Duodenal mucosa (tissue), 2 donors: ENCODE data around the gene PLK1.
"Not testable (repeated sequence)": the region's sequence is repeated elsewhere in the genome, so short reads cannot be mapped to it uniquely, and the experiment has no call there.

Source experiments
- H3K27ac ChIP-seq: one replicate; pipeline ENCODE4 v1.7.0; 2013; ENCODE audit warnings: low read depth, low read length
- H3K27me3 ChIP-seq, 2 donors: one replicate each; pipeline ENCODE4 v1.7.0; 2013; ENCODE audit warnings: low read length in 2 of 2, control low read depth in 1 of 2; ENCODE audit not compliant: insufficient read depth in 2 of 2, control insufficient read depth in 1 of 2
- H3K36me3 ChIP-seq, 2 donors: one replicate each; pipeline ENCODE4 v1.7.0; 2013; ENCODE audit warnings: low read length in 2 of 2, control low read depth in 1 of 2; ENCODE audit not compliant: insufficient read depth in 2 of 2, control insufficient read depth in 1 of 2
- H3K4me1 ChIP-seq, 2 donors: one replicate each; pipeline ENCODE4 v1.7.0; 2013; ENCODE audit warnings: low read length in 2 of 2, control low read depth in 1 of 2; ENCODE audit not compliant: insufficient read depth in 2 of 2, control insufficient read depth in 1 of 2
- H3K4me3 ChIP-seq, 2 donors: one replicate each; pipeline ENCODE4 v1.7.0; 2013; ENCODE audit warnings: low read length in 2 of 2, low read depth in 1 of 2
- H3K9ac ChIP-seq, 2 donors: one replicate each; pipeline ENCODE4 v1.7.0; 2013; ENCODE audit warnings: low read length in 2 of 2, low read depth in 1 of 2
- H3K9me3 ChIP-seq, 2 donors: one replicate each; pipeline ENCODE4 v1.7.0; 2013; ENCODE audit warnings: low read length in 2 of 2, control low read depth in 1 of 2; ENCODE audit not compliant: control insufficient read depth in 1 of 2

Gene PLK1

GRCh38 chr16:23678430-23679273, at the start of gene PLK1:
Gene PLK1, plus strand, starts transcription at chr16:23678889. Its CDS starts 44 bp downstream, at chr16:23678933.
- H3K36me3 ChIP-seq, result peaks cover 20 to 37% of the 10 kb centered on the region in 2 donors
- H3K9ac ChIP-seq, result peak within 1 kb of the TSS; percentile 54 to 63
- H3K4me3 ChIP-seq, result peak within 1 kb of the TSS; percentile 69 to 76
- H3K9me3 ChIP-seq, result no peaks in the 10 kb centered on the region
- no peak within 1 kb of the TSS for H3K27ac ChIP-seq
- H3K27me3 ChIP-seq, result no peaks in the 10 kb centered on the region
- H3K4me1 ChIP-seq, result peaks cover 38 to 41% of the 10 kb centered on the region in 2 donors

GRCh38 chr16:23629516-23629915, 49.2 kb upstream of the PLK1 start:
- Histone ChIP-seq H3K9ac (no peak overlapping the region), H3K9me3 (no peaks in the 10 kb centered on the region), H3K27ac (no peak overlapping the region), H3K4me1 (no peaks in the 10 kb centered on the region), H3K36me3 (peaks cover 4 to 67% of the 10 kb centered on the region in 2 donors), H3K27me3 (no peaks in the 10 kb centered on the region), H3K4me3 (no peak overlapping the region)

DNA sequence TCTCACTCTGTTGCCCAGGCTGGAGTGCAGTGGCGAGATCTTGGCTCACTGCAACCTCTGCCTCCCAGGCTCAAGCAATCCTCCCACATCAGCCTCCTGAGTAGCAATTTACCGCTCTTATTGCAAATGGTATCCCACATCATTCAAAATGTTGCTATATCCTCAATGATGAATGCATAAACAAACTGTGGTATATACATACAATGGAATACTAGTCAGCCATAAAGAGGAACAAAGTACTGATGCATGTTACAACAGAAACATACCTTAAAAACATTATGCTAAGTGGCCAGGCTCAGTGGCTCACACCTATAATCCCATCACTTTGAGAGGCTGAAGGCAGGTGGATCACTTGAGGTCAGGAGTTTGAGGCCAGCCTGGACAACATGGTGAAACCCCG, 46.8 kb upstream of the PLK1 start:
- not testable (repeated sequence) for H3K9me3 ChIP-seq, H3K27me3 ChIP-seq, H3K4me3 ChIP-seq, H3K27ac ChIP-seq, H3K4me1 ChIP-seq, H3K9ac ChIP-seq
- H3K36me3 ChIP-seq, result peaks cover 12 to 64% of the 10 kb centered on the region in 2 donors

DNA sequence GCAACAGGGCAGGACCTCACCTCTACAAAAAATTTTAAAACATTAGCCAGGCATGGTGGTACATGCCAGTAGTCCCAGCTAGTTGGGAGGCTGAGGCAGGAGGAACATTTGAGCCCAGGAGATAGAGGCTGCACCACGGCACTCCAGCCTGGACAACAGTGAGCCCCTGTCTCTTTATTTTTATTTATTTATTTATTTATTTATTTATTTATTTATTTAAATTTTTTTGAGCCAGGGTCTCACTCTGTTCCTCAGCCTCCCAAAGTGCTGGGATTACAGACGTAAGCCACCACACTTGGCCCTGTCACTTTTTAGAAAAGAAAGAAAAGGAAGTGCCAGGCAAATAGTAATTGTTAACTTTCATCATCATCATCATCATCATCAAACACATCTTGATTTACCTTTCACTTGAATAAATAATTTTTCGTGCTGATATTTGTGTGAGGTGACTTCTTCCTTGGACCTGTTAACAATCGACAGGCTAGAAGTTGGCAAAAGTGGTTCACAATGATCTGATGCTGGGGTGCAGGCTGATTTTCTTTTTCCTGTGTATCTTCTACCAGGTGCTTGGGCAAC, 44.1 kb upstream of the PLK1 start:
- Histone ChIP-seq H3K27ac (no peak overlapping the region), H3K9me3 (no peaks in the 10 kb centered on the region), H3K9ac (no peak overlapping the region), H3K4me1 (peaks cover 0 to under 1% of the 10 kb centered on the region in 2 donors), H3K4me3 (no peak overlapping the region), H3K36me3 (peaks cover 8 to 42% of the 10 kb centered on the region in 2 donors), H3K27me3 (no peaks in the 10 kb centered on the region)

DNA sequence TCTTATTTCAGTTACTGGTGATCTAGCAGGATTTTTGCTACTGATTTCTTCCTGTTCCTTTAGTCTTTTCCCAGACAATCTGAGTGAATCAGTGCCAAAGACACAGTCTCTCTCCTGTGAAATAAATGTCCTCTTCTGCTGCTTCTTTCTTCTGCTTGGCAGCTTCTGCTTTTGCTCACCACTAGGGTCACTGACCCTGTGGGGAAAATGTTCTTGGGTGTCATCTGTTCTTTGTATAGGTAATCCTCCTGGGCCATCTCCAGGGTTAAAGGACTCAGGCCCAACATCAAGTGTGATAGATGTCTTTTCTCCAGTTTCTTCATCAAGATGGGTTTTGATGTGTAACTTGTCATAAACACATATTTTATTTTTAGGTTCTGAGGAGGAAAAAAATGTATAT, 42.7 kb upstream of the PLK1 start:
- Histone ChIP-seq H3K36me3 (peaks cover 8 to 33% of the 10 kb centered on the region in 2 donors), H3K27ac (no peak overlapping the region), H3K4me1 (peaks cover 11 to 13% of the 10 kb centered on the region in 2 donors), H3K9me3 (no peaks in the 10 kb centered on the region), H3K27me3 (no peaks in the 10 kb centered on the region), H3K4me3 (no peak overlapping the region), H3K9ac (no peak overlapping the region)

DNA sequence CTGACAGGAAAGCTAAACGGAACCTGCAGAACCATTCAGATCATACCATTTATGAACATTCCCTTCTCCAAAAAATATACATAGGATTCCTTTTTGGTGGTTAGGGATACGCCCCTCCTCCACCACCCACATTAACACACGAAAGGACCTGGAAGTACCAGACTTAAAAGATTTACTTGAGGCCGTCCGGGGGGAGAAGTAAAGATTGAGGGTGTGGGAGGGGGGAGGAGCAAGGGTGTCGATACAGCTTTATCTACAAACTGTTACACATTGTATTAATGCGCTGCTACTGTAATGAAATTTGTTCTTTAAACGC, 38.1 kb upstream of the PLK1 start:
- H3K4me1 ChIP-seq, result peaks cover 18 to 21% of the 10 kb centered on the region in 2 donors
- H3K27ac ChIP-seq, result peak overlapping the region; percentile 31
- peak overlapping the region; percentile 69 to 97 for H3K9ac ChIP-seq
- no peaks in the 10 kb centered on the region for H3K9me3 ChIP-seq
- H3K36me3 ChIP-seq, result peaks cover 5 to 9% of the 10 kb centered on the region in 2 donors
- H3K4me3 ChIP-seq, result peak overlapping the region; percentile 83 to 98
- H3K27me3 ChIP-seq, result no peaks in the 10 kb centered on the region

- H3K9ac ChIP-seq, result peak within 1 kb of the TSS; percentile 69 to 97
- peak within 1 kb of the TSS; percentile 31 for H3K27ac ChIP-seq
- peak within 1 kb of the TSS; percentile 83 to 98 for H3K4me3 ChIP-seq
- peaks cover 0 to 7% of the 10 kb centered on the region in 2 donors for H3K36me3 ChIP-seq
- H3K27me3 ChIP-seq, result no peaks in the 10 kb centered on the region
- H3K4me1 ChIP-seq, result peaks cover 18 to 21% of the 10 kb centered on the region in 2 donors
- no peaks in the 10 kb centered on the region for H3K9me3 ChIP-seq
Observed at GRCh38 chr16:23640931-23641765, 37.5 kb upstream of the PLK1 start, which contains the start of the genes DCTN5 and PALB2. Gene DCTN5, plus strand, starts transcription at chr16:23641466. Its CDS starts 77 bp downstream, at chr16:23641543. Gene PALB2, minus strand, starts transcription at chr16:23641310. Its CDS starts 153 bp downstream, at chr16:23641157.

DNA sequence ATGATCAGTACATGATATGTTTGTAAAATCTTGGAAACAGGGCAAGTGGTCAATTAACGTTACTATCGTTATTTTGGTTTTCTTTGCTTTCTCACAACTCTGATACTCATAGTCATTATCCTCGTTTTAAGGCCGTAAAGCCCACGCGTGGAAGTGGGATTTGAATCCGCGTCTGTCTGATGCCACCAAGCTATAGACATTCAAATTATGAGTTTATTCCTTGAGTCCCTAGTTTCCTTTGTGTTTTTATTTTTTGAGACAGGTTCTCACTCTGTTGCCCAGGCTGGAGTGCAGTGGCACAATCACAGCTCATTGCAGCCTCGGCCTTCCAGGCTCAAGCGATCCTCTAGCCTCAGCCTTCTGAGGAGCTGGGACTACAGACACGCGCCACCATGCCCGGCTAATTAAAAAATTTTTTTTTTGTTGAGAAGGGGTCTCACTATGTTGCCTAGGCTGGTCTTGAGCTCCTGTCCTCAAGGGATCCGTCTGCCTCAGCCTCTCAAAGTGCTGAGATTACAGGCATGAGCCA, 36.4 kb upstream of the PLK1 start:
- Histone ChIP-seq H3K9me3 (no peaks in the 10 kb centered on the region), H3K36me3 (peaks cover 0 to 7% of the 10 kb centered on the region in 2 donors), H3K4me1 (peaks cover 18 to 21% of the 10 kb centered on the region in 2 donors), H3K27ac (no peak overlapping the region), H3K9ac (peak overlapping the region; percentile 69 to 97), H3K27me3 (no peaks in the 10 kb centered on the region), H3K4me3 (peak overlapping the region; percentile 83 to 98)

DNA sequence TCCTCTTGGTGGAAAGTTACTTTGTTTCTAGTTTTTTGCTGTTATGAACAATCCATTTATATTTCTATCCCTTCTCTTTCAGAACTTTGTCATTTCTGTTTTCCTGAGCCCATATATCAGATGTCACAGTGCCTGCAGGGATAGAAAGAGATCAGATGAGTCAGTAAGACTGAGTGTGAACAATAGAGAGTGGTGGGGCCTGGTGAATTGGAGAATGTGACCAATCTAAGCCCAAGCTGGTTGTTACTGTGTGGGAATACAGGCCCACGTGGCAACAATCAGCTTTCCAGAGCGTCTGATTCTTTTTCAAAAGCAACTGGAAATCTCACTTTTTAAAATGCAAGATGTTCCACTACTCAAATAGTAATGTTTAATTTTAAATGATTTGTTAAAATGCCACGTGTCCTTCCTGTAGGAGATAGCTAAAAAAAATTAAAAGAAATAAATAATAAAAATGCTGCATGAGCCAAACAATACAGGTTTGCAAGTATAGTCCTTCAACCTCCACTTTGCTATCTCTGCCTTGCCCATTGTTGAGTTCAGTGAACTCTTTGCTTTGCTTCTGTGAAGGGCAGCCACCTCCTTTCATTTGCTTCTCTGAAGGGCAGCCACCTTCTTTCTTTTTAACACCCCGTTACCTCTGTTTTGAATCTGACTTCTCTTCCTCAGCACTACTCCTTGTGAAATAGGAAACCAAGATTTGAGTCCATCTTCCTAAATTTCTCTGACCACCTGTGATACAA, 27.8 kb upstream of the PLK1 start:
- Histone ChIP-seq H3K9me3 (no peaks in the 10 kb centered on the region), H3K36me3 (peaks cover 4 to 41% of the 10 kb centered on the region in 2 donors), H3K9ac (no peak overlapping the region), H3K4me1 (no peaks in the 10 kb centered on the region), H3K27me3 (no peaks in the 10 kb centered on the region), H3K27ac (no peak overlapping the region), H3K4me3 (no peak overlapping the region)
